LNCaP clone FGC (cell line): Measurements from ENCODE around the gene ZCCHC2.

Experiments used
- DNase-seq: peaks from one replicate; pipeline ENCODE4 v3.0.0-alpha.2; 2011; ENCODE audit warnings: low read depth
- H3K4me3 ChIP-seq: 2 replicates; pipeline ENCODE4 v1.5.1; 2011; ENCODE audit warnings: mild to moderate bottlenecking, low read depth, low read length, control low read depth
- TF ChIP-seq, protein P1 (sequence below): IDR thresholded peaks from 2 replicates; pipeline ENCODE4 v1.5.1; 2012; ENCODE audit warnings: mild to moderate bottlenecking; ENCODE audit not compliant: control insufficient read depth, insufficient read depth; ENCODE audit errors: extremely low read depth

ZCCHC2 gene

DNA sequence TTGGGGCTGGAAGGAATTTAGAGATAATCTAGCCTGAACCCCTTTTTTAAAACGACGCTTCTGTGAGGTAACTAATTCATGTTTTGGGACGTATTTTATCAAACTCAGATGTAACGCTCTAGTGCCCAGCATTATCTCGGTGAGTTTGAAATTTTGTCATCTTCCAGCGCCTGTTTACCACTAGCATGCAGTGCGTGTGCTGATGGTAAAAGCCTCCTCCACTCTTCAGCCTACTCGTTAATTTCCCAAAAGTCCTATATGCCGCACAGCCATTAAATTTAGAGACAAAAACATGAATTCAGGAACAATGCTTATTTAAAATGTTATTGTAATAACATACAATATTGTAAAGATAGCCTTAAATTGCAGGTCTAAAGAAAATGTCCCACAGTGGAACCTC lies 2.8 kb downstream of the ZCCHC2 start:
- peak overlapping the region; percentile 69 for H3K4me3 ChIP-seq
- TF ChIP-seq, protein P1, sequence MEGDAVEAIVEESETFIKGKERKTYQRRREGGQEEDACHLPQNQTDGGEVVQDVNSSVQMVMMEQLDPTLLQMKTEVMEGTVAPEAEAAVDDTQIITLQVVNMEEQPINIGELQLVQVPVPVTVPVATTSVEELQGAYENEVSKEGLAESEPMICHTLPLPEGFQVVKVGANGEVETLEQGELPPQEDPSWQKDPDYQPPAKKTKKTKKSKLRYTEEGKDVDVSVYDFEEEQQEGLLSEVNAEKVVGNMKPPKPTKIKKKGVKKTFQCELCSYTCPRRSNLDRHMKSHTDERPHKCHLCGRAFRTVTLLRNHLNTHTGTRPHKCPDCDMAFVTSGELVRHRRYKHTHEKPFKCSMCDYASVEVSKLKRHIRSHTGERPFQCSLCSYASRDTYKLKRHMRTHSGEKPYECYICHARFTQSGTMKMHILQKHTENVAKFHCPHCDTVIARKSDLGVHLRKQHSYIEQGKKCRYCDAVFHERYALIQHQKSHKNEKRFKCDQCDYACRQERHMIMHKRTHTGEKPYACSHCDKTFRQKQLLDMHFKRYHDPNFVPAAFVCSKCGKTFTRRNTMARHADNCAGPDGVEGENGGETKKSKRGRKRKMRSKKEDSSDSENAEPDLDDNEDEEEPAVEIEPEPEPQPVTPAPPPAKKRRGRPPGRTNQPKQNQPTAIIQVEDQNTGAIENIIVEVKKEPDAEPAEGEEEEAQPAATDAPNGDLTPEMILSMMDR, result no peak
- DNase-seq, result no peak

DNA sequence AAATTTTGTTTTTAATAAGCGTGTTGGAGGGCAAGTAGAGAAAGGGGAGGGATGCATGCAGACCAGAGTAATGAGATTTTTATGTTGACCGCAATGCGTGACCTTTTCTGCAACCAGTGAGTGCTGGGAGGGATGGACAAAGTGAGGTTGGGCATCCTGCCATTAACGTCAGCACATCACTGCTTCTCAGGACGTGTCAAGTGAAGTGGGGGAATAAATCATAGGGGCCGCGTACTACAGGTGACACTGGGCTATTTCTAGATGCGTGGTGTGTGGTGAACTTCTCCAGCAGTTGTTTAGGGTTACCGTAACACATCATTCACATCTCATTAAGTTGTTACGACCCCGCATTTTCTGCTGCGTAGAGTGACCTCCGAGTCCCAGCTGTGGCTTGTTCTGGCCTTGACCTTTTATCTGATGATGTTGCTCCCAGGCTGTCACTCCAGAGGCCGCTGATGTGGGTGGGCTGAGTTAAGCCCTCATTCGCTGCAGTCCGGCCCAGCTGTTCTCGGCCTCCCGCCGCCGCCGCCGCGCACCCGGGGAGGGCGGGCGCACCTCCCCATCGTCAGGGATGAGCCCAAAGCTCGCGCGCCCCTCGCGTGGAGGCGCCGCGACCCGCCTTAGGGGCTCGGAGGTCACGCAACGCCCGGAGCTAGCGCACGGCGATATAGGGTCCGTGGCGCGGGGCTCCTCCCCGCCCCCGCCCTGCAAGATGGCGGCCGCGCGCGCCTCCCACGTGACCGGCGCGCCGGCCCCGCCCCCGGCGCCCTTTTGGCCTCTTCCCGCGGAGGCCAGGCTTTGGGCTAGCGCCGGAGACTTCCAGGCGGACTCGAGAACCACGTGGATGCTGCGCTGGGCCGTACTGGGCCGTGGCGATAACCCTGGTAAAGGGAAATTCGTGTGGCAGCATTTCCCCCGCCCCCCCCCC lies 3.5 kb downstream of the ZCCHC2 start:
- peak overlapping the region; percentile 69 for H3K4me3 ChIP-seq
- TF ChIP-seq, protein P1, result no peak
- DNase-seq, result no peak

DNA sequence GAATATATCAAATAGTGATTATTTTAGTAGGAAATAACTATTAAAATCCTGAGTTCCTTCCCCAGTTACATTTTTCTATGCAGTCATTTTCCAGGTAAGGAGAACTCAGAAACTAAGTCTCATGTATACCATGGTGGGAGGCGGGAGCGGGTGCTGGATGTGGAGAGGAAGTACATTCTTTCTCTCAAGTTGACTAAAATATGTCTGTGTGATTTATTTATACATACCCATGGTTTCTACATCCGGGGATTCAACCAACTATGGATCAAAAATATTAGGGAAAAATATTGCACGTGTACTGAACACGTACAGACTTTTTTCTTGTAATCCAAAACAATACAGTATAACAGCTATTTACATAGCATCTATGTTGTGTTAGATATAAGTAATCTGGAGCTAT lies 6.8 kb downstream of the ZCCHC2 start:
- no peak overlapping the region for H3K4me3 ChIP-seq
- TF ChIP-seq, protein P1, result no peak
- DNase-seq, result no peak

DNA sequence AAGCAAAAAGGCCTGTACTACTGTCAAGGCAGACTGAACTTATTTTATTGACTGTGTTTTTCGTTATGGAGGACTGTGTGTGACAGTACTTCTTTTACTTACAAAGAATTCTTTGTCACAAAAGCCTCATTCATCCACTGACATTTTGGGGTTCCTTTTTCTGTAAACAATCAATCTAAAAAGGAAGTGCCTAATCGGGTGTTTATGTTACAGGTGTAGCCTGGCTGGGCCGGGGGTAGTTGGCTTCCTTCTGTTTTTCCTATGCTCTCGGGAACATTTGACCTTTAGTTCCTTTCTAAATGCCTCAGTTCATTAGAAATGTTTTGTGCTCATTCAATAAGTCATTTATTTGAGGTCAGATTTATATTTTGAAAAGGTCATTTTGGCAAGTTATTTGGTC lies 8.3 kb downstream of the ZCCHC2 start:
- no peak for DNase-seq
- H3K4me3 ChIP-seq, result no peak overlapping the region
- TF ChIP-seq, protein P1, result no peak

DNA sequence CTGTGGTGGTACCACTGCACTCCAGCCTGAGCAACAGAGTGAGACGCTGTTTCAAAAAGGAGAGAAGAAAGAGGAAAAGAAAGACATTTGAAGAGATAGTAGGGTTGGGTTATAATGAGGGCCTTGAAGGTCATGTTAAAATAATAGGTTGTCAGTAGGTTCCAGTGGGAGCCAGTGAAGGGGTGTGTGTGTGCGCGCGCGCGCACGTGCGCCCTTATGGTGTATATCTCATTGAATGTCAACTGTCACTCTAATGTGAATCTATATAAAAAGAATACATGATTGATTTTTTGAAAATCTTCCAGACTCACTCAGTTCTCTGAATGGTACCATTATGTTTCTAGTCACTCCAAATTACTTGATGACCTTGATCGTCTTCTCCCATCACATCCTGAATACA lies 9.1 kb downstream of the ZCCHC2 start:
- TF ChIP-seq, protein P1, result no peak
- DNase-seq, result no peak
- H3K4me3 ChIP-seq, result no peak overlapping the region

DNA sequence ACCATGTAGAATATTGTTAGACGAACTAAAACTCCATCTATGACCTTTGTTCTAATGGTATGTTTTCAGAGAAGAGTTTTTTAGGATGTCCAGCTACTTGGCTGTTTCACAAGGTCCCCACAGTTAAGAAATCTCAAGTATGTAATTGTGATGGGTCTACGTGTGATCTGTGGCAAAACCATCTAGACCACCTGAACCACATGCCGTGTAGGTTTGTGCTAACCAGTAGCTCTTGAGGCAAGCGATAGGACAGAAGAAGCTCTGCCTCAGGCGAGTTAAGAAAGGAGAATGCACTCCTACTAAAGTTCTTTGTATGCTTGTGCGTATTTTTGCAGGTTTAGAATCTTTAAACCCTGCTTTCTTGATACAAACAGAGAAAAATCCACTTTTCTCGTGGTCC lies 13.2 kb downstream of the ZCCHC2 start:
- DNase-seq, result no peak
- no peak overlapping the region for H3K4me3 ChIP-seq
- TF ChIP-seq, protein P1, result no peak
